ENCODE data around the gene LHPP.

LHPP gene

GRCh38 chr10:124563320-124564040, 101.9 kb downstream of the LHPP start:
- Histone ChIP-seq H2AFZ (ENCODE audit: low read depth) (no peak overlapping the region), H3K4me2 (no peak overlapping the region), H4K20me1 (ENCODE audit: insufficient read depth) (no peaks in the 10 kb centered on the region), H3K9ac (no peak overlapping the region), H3K4me3 (IDR thresholded peaks at IDR 0.05; ENCODE audit: insufficient read depth, low read depth, low read length) (no peak overlapping the region), H3K4me1 (ENCODE audit: low read depth, poor library complexity, severe bottlenecking) (no peaks in the 10 kb centered on the region), H3K27me3 (ENCODE audit: insufficient read depth, low read depth) (no peaks in the 10 kb centered on the region), H3K79me2 (ENCODE audit: insufficient read depth, low read depth) (no peaks in the 10 kb centered on the region), H3K27ac (no peak overlapping the region), H3K36me3 (ENCODE audit: insufficient read depth) (no peaks in the 10 kb centered on the region)
- no peak for TF ChIP-seq CTCF (conservative IDR thresholded peaks at IDR 0.05; ENCODE audit: low read depth, low read length)

- no peak overlapping the region for H3K27ac ChIP-seq
- H3K4me1 ChIP-seq (ENCODE audit: low read depth, poor library complexity, severe bottlenecking), result no peaks in the 10 kb centered on the region
Measured at GRCh38 chr10:124564881-124565280, 103.3 kb downstream of the LHPP start.

GRCh38 chr10:124565565-124566221, 104.1 kb downstream of the LHPP start:
- H3K9ac ChIP-seq, result no peak overlapping the region
- H3K4me3 ChIP-seq (IDR thresholded peaks at IDR 0.05; ENCODE audit: insufficient read depth, low read depth, low read length), result no peak overlapping the region
- H3K4me1 ChIP-seq (ENCODE audit: low read depth, poor library complexity, severe bottlenecking), result no peaks in the 10 kb centered on the region
- H3K27ac ChIP-seq, result no peak overlapping the region
- no peak for TF ChIP-seq CTCF (conservative IDR thresholded peaks at IDR 0.05; ENCODE audit: low read depth, low read length)
- no peaks in the 10 kb centered on the region for H3K36me3 ChIP-seq (ENCODE audit: insufficient read depth)
- no peaks in the 10 kb centered on the region for H3K79me2 ChIP-seq (ENCODE audit: insufficient read depth, low read depth)
- H3K27me3 ChIP-seq (ENCODE audit: insufficient read depth, low read depth), result no peaks in the 10 kb centered on the region
- no peak overlapping the region for H3K4me2 ChIP-seq
- H4K20me1 ChIP-seq (ENCODE audit: insufficient read depth), result no peaks in the 10 kb centered on the region
- H2AFZ ChIP-seq (ENCODE audit: low read depth), result no peak overlapping the region

More at GRCh38 chr10:124564881-124565280, 103.3 kb downstream of the LHPP start:
- TF ChIP-seq CTCF (conservative IDR thresholded peaks at IDR 0.05; ENCODE audit: low read depth, low read length), result no peak
- no peaks in the 10 kb centered on the region for H3K79me2 ChIP-seq (ENCODE audit: insufficient read depth, low read depth)
- no peaks in the 10 kb centered on the region for H4K20me1 ChIP-seq (ENCODE audit: insufficient read depth)
- H3K4me3 ChIP-seq (IDR thresholded peaks at IDR 0.05; ENCODE audit: insufficient read depth, low read depth, low read length), result no peak overlapping the region
- no peak overlapping the region for H3K4me2 ChIP-seq
- no peaks in the 10 kb centered on the region for H3K27me3 ChIP-seq (ENCODE audit: insufficient read depth, low read depth)
- H2AFZ ChIP-seq (ENCODE audit: low read depth), result no peak overlapping the region
- H3K9ac ChIP-seq, result no peak overlapping the region
- H3K36me3 ChIP-seq (ENCODE audit: insufficient read depth), result no peaks in the 10 kb centered on the region

GRCh38 chr10:124566222-124566888, 104.7 kb downstream of the LHPP start:
- Histone ChIP-seq H3K27ac (no peak overlapping the region), H3K36me3 (ENCODE audit: insufficient read depth) (no peaks in the 10 kb centered on the region), H3K4me2 (no peak overlapping the region), H4K20me1 (ENCODE audit: insufficient read depth) (no peaks in the 10 kb centered on the region), H3K27me3 (ENCODE audit: insufficient read depth, low read depth) (no peaks in the 10 kb centered on the region), H3K4me3 (IDR thresholded peaks at IDR 0.05; ENCODE audit: insufficient read depth, low read depth, low read length) (no peak overlapping the region), H3K4me1 (ENCODE audit: low read depth, poor library complexity, severe bottlenecking) (no peaks in the 10 kb centered on the region), H3K79me2 (ENCODE audit: insufficient read depth, low read depth) (no peaks in the 10 kb centered on the region), H3K9ac (no peak overlapping the region), H2AFZ (ENCODE audit: low read depth) (no peak overlapping the region)
- TF ChIP-seq CTCF (conservative IDR thresholded peaks at IDR 0.05; ENCODE audit: low read depth, low read length), result no peak
